ENCODE results near the gene SGCA.

GRCh38 chr17:50221266-50221863, 55.6 kb downstream of the SGCA start:
- TF ChIP-seq POLR2AphosphoS5 (IDR thresholded peaks at IDR 0.05), result no peak
- no peak for TF ChIP-seq CTCF (IDR thresholded peaks at IDR 0.05)
- TF ChIP-seq POLR2A (IDR thresholded peaks at IDR 0.05), result no peak

Measured in suprapubic skin (tissue), 4 donors.